ENCODE results near the gene CTIF. TPM values are rescaled to one million over a fixed set of nuclear protein-coding genes. Genes with fewer than 3 reads are reported as not detected.

Gene CTIF
- polyA plus RNA-seq, 1 donor from 2014 or later = 50.2 TPM

DNA sequence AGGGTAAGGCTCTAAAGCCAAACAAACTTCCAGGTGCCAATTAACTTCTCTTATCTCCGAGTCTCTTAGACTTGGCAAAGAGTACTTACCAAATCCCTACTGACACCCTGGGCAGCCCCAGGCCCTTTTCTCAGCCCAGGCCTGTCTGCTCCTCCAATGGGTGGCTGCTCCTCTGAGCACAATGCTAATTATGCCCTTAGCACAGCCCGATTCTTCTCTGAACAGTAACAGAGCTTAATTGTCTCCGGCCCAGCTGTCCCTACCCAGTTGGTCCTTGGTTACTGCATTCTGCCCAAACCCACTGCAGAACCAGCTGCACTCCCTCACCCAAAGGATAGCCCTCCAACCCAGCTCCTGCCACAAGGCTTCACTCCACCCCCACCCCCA is 301.7 kb downstream of the CTIF start:
- Histone ChIP-seq H3K9ac (ENCODE audit: low read length) (no peak overlapping the region), H3K36me3 (ENCODE audit: insufficient read depth, low read length) (no peaks in the 10 kb centered on the region), H3K9me3 (ENCODE audit: low read length) (no peaks in the 10 kb centered on the region), H3K27ac (ENCODE audit: low read length) (no peak overlapping the region), H3F3A (ENCODE audit: insufficient read depth, low read length, poor library complexity, severe bottlenecking) (no peaks in the 10 kb centered on the region), H3K4me2 (ENCODE audit: low read length) (no peak overlapping the region), H4K20me1 (ENCODE audit: insufficient read depth) (no peaks in the 10 kb centered on the region), H3K4me3 (ENCODE audit: low read length) (no peak overlapping the region), H3K27me3 (ENCODE audit: insufficient read depth, low read depth, low read length) (no peaks in the 10 kb centered on the region), H2AFZ (ENCODE audit: low read depth, low read length) (no peak overlapping the region), H3K79me2 (replicated peaks; ENCODE audit: insufficient read depth, low read length) (no peaks in the 10 kb centered on the region), H3K9me2 (ENCODE audit: insufficient read depth, low read length) (no peaks in the 10 kb centered on the region)
- no peak for TF ChIP-seq REST (IDR thresholded peaks at IDR 0.05; ENCODE audit: borderline replicate concordance)
- no peak for TF ChIP-seq CTCF (IDR thresholded peaks at IDR 0.05; ENCODE audit: poor library complexity, severe bottlenecking)
- TF ChIP-seq SMC3 (conservative IDR thresholded peaks at IDR 0.05; ENCODE audit: poor library complexity) = no peak
- no peak for TF ChIP-seq RAD21 (conservative IDR thresholded peaks at IDR 0.05)
- no peak for TF ChIP-seq POLR2AphosphoS5 (IDR thresholded peaks at IDR 0.05)
- TF ChIP-seq TAF1 (IDR thresholded peaks at IDR 0.05; ENCODE audit: low read depth) = no peak
- no peak for TF ChIP-seq EZH2 (IDR thresholded peaks at IDR 0.05; ENCODE audit: borderline replicate concordance, insufficient read depth, low read length, poor library complexity, severe bottlenecking)

DNA sequence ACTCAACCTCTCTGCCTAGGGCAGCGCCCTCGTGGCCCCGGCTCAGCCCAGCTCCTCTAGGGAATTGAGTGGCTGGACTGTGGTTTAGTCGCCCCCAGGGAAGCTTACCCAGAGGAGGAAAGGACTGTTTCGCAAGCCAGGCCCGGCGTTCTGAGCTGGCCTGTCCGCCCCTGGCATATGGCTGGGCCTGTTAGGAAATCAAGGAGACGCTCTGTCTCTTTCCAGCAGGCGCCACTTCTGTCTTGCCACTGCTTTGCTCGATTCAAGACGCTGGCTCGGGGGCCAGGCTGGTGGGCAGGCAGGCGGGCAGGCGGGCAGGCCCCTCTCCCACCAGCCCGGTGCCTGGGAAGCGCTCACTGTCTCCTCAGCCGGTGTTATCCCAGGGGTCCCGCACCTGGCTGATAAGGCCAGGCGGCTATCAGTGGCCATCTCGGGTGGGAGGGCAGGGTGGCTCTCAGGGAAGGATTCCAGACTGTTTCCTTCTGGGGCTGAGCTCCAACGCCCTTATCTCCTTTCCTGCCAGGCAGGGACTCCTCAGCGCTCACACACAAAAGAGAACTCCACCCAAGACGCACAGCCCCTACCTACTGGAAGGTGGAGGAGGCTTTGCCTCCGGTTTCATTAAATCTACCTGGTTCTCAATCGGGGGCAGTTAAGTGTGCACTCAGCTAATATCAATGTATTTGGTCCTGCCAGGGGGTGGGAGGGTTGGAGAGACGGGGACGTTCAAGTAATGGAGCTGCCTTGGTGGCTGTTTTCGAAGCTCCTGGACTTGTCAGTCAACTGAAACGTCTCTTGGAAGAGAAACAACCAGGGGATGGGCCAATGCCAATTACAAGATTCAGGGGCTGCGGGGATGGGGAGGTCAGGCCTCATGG is 302.8 kb downstream of the CTIF start:
- H3K27ac ChIP-seq (ENCODE audit: low read length) = no peak overlapping the region

More for the DNA sequence above, 302.8 kb downstream of the CTIF start:
- no peaks in the 10 kb centered on the region for H3K9me3 ChIP-seq (ENCODE audit: low read length)
- no peaks in the 10 kb centered on the region for H3F3A ChIP-seq (ENCODE audit: insufficient read depth, low read length, poor library complexity, severe bottlenecking)
- no peaks in the 10 kb centered on the region for H3K36me3 ChIP-seq (ENCODE audit: insufficient read depth, low read length)
- H3K9ac ChIP-seq (ENCODE audit: low read length) = no peak overlapping the region
- no peaks in the 10 kb centered on the region for H4K20me1 ChIP-seq (ENCODE audit: insufficient read depth)
- no peak overlapping the region for H3K4me2 ChIP-seq (ENCODE audit: low read length)
- no peak overlapping the region for H2AFZ ChIP-seq (ENCODE audit: low read depth, low read length)
- no peaks in the 10 kb centered on the region for H3K27me3 ChIP-seq (ENCODE audit: insufficient read depth, low read depth, low read length)
- no peak for TF ChIP-seq POLR2AphosphoS5 (IDR thresholded peaks at IDR 0.05)
- TF ChIP-seq EZH2 (IDR thresholded peaks at IDR 0.05; ENCODE audit: borderline replicate concordance, insufficient read depth, low read length, poor library complexity, severe bottlenecking) = no peak
- TF ChIP-seq MXI1 (conservative IDR thresholded peaks at IDR 0.05; ENCODE audit: poor library complexity, severe bottlenecking) = no peak
- no peak for TF ChIP-seq EP300 (conservative IDR thresholded peaks at IDR 0.05; ENCODE audit: poor library complexity, severe bottlenecking)
- no peak for TF ChIP-seq REST (IDR thresholded peaks at IDR 0.05; ENCODE audit: borderline replicate concordance)
- no peak for TF ChIP-seq SMC3 (conservative IDR thresholded peaks at IDR 0.05; ENCODE audit: poor library complexity)
- no peak for TF ChIP-seq CTCF (IDR thresholded peaks at IDR 0.05; ENCODE audit: poor library complexity, severe bottlenecking)
- TF ChIP-seq RAD21 (conservative IDR thresholded peaks at IDR 0.05) = no peak
- TF ChIP-seq TAF1 (IDR thresholded peaks at IDR 0.05; ENCODE audit: low read depth) = no peak
- H3K4me3 ChIP-seq (ENCODE audit: low read length) = no peak overlapping the region
- H3K9me2 ChIP-seq (ENCODE audit: insufficient read depth, low read length) = no peaks in the 10 kb centered on the region
- no peaks in the 10 kb centered on the region for H3K79me2 ChIP-seq (replicated peaks; ENCODE audit: insufficient read depth, low read length)

All from neural cell (in vitro differentiated cells).